GM20000 (cell line): ENCODE data around the gene ARGLU1.

ENCODE experiments used
- DNase-seq: peaks from one replicate; pipeline ENCODE4 v3.0.0; 2012; ENCODE audit warnings: low spot score
- TF ChIP-seq, protein P1 (sequence below): IDR thresholded peaks from 2 replicates; pipeline ENCODE4 v1.5.1; 2012; ENCODE audit warnings: mild to moderate bottlenecking, control low read depth; ENCODE audit errors: extremely low read depth, missing control alignments

Gene ARGLU1, protein sequence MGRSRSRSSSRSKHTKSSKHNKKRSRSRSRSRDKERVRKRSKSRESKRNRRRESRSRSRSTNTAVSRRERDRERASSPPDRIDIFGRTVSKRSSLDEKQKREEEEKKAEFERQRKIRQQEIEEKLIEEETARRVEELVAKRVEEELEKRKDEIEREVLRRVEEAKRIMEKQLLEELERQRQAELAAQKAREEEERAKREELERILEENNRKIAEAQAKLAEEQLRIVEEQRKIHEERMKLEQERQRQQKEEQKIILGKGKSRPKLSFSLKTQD

DNA sequence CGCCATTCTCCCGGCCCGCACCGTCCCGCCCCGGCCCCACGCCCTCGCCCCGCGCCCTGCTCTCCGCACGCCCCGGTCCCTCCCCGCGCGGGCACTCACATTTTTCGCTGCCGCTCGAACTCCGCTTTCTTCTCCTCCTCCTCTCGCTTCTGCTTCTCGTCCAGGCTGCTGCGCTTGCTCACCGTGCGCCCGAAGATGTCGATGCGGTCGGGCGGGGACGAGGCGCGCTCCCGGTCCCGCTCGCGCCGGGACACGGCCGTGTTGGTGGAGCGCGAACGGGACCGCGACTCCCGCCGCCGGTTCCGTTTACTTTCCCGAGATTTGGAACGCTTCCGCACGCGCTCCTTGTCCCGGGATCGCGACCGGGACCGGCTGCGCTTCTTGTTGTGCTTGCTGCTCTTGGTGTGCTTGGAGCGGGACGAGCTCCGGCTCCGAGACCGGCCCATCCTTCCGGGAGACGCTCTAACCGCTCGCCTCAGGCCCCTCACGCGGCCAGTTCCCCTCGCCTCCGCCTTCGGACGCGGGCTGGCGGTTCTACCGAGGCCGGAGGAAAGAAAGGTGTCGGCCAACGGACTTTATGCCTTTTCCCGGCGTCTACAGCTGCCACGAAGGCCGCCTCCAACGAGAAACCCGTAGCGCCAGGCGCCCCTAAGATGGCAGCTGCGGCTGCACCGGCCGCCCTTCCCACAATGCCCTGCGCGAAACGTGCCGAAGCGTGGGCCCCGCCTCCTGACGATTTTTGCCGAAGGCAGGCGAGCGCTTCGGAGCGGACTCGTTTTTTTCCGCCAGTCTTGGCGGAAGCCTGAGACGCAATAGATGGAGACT lies at the start of gene ARGLU1:
TSS of gene ARGLU1 (minus strand) at position 664 of the 825 bp plus-strand sequence. CDS start at position 446, 218 bp downstream.
- TF ChIP-seq, protein P1, sequence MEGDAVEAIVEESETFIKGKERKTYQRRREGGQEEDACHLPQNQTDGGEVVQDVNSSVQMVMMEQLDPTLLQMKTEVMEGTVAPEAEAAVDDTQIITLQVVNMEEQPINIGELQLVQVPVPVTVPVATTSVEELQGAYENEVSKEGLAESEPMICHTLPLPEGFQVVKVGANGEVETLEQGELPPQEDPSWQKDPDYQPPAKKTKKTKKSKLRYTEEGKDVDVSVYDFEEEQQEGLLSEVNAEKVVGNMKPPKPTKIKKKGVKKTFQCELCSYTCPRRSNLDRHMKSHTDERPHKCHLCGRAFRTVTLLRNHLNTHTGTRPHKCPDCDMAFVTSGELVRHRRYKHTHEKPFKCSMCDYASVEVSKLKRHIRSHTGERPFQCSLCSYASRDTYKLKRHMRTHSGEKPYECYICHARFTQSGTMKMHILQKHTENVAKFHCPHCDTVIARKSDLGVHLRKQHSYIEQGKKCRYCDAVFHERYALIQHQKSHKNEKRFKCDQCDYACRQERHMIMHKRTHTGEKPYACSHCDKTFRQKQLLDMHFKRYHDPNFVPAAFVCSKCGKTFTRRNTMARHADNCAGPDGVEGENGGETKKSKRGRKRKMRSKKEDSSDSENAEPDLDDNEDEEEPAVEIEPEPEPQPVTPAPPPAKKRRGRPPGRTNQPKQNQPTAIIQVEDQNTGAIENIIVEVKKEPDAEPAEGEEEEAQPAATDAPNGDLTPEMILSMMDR, result no peak

DNA sequence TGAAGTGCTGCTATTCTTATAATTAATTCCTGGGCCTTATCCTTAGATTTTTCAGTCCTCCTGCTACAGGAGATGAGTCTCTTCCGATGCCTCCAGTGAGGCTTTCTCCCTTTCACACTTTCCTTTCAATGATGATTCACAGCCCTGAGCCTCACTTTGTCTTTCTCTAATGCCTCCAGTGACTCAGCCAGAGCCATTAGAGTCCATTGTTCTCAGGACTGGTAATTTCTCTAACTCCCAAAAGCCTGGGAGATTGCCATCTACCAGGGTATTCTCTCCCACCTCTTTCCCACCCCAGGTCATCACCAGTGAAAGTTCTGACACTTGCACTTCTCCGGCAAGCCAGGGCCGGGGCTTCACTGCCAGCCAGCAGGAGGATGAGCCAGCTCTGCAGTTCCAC lies 49.6 kb upstream of the ARGLU1 start:
- DNase-seq, result no peak
- TF ChIP-seq, protein P1, result no peak

More for the DNA sequence above, at the start of gene ARGLU1:
- peak; percentile 93 for DNase-seq

DNA sequence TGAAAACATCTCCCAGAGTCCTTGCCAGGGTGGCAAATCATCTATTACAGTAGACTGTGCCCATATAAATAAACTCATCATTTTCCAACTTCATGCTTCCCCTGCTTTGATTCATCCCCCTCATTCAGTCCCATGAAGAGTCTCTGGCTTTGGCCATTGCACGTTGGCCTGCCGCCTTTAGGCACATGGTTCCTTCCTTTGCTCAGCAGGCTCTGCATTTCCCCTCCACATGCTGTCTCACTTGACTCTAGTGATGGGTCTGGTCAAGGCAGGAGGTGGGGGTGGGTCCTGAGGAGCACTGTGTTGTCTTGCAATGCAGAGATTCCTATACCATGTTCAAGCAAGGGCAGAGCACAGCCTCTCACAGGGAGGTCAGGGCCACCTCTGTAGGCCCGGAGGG lies 48.8 kb upstream of the ARGLU1 start:
- TF ChIP-seq, protein P1, result no peak
- DNase-seq, result no peak

DNA sequence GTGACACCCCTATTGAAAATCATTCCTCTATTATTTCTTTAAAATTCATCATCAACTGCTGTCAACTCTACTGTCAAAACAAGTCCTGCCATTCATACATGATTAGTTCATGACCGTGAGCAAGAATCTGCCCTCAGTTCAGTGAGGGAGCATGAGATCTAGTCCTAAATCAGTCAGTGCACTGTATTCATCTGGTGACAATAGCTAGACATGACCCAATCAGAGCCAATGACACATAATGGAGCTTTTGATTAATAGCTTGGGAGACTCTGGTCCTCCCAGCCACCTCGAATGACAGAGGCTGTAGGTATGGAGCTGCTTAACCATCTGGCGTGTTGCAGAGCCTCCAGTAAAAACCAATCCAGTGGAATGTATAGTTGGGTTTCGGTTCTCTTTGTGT lies 46.9 kb upstream of the ARGLU1 start:
- TF ChIP-seq, protein P1, result no peak
- no peak for DNase-seq

DNA sequence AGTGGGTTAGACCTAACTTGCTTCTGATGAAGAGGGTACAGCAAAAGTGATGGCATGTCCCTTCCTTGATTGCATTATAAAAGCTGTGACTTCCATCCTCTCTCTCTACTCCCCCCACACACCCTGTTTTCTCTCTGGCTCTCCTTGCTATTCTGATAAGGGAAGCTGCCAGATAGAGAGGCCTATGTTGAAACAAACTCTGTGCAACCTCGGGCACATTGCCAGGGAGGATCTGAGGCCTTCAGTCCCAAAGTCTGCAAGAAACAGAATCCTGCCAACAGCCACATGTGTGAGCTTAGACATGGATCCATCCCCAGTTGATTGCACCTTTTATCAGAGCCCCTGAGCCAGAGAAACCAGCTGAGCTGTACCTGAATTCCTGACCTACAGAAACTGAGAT lies 44.8 kb upstream of the ARGLU1 start:
- no peak for DNase-seq

DNA sequence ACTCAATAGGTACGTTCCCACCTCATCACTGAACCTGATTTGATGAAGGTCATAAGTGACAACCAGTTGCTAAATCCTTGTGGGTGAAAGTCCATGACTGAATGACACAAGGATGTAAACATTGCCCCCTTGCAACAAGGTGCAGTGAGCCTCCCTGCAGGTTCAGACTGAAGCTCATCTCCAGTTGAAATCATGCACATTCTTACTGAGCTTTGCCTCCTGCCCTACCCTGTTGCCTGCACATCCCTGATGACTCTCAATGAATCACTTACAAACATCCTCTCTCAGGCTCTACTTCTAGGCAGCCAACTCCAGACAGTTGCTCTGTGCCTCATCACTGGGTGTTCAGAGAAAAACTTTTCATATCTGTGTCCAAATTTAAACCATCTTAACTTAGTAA lies 42.5 kb upstream of the ARGLU1 start:
- DNase-seq, result no peak

More for the DNA sequence above, 44.8 kb upstream of the ARGLU1 start:
- TF ChIP-seq, protein P1, result no peak

More for the DNA sequence above, 42.5 kb upstream of the ARGLU1 start:
- TF ChIP-seq, protein P1, result no peak
